Lung (tissue), 12 donors: ENCODE measurements around the gene SOX18. TPM values are rescaled to one million over a fixed set of nuclear protein-coding genes. Genes with fewer than 3 reads are reported as not detected.

Experiments used
- ATAC-seq: fragments of 200-7000 bp; cut with Tn5 transposase; one replicate; pipeline ENCODE4 v1.9.1; 2020; ENCODE audit warnings: moderate number of reproducible peaks; ENCODE audit not compliant: insufficient read depth, low FRiP score
- DNase-seq, 3 donors: peaks; one replicate each; pipeline ENCODE4 v3.0.0-alpha.2; 2013 to 2017
- H3K27ac ChIP-seq, 2 donors: one replicate each; pipeline ENCODE4 v1.5.1; 2013; ENCODE audit warnings: mild to moderate bottlenecking in 2 of 2, moderate library complexity in 2 of 2, control low read depth in 1 of 2, inconsistent platforms in 1 of 2, low read depth in 1 of 2, low read length in 1 of 2
- H3K27me3 ChIP-seq, 3 donors: one replicate each; pipeline ENCODE4 v1.5.1; 2013; ENCODE audit warnings: low read length in 2 of 3; ENCODE audit not compliant: control insufficient read depth in 3 of 3, insufficient read depth in 3 of 3
- H3K36me3 ChIP-seq, 4 donors: one replicate each; pipeline ENCODE4 v1.5.1; 2013; ENCODE audit warnings: low read length in 4 of 4, mild to moderate bottlenecking in 1 of 4, moderate library complexity in 1 of 4; ENCODE audit not compliant: control insufficient read depth in 4 of 4, insufficient read depth in 4 of 4
- H3K4me1 ChIP-seq, 5 donors: one replicate each; pipeline ENCODE4 v1.5.1; 2013; ENCODE audit warnings: low read length in 5 of 5, mild to moderate bottlenecking in 2 of 5, moderate library complexity in 1 of 5; ENCODE audit not compliant: control insufficient read depth in 5 of 5, insufficient read depth in 5 of 5
- H3K4me3 ChIP-seq: one replicate; pipeline ENCODE4 v1.5.1; 2013; ENCODE audit warnings: mild to moderate bottlenecking, control low read depth, moderate library complexity
- H3K9ac ChIP-seq, 2 donors: one replicate each; pipeline ENCODE4 v1.5.1; 2013; ENCODE audit warnings: low read length in 2 of 2, control low read depth in 1 of 2; ENCODE audit not compliant: insufficient read depth in 1 of 2
- H3K9me3 ChIP-seq, 4 donors: one replicate each; pipeline ENCODE4 v1.5.1; 2013; ENCODE audit warnings: low read length in 3 of 4, mild to moderate bottlenecking in 1 of 4, moderate library complexity in 1 of 4; ENCODE audit not compliant: control insufficient read depth in 4 of 4, insufficient read depth in 3 of 4
- WGBS, 2 donors: extraction: QIAGEN DNeasy Blood & Tissue Kit; methylation state at CpG; one replicate each; pipeline ENCODE4 v1.1.7; 2013; 5-methylcytosine and 5-hydroxymethylcytosine counted together
- polyA plus RNA-seq, 2 donors: library from polyadenylated mRNA; stranded (reverse); fragments of 200-250 nt; gene quantifications; one replicate each; pipeline ENCODE4 v1.2.1, GENCODE V29; 2013
- total RNA-seq, 2 donors: library from RNA; depleted of rRNA in 1 of 2; stranded (reverse); fragments of >200 nt in 1 of 2; gene quantifications; one replicate each; pipeline ENCODE4 v1.2.1, GENCODE V29; 2014 to 2021
- TF ChIP-seq, protein P1 (sequence below): IDR thresholded peaks from 2 replicates; pipeline ENCODE4 v1.5.1; 2012; ENCODE audit warnings: mild to moderate bottlenecking; ENCODE audit errors: control extremely low read depth, extremely low read depth
- donor health status: control.
- donor health status: control.
- donor health status: Bipolar disorder and iron deficiency.
- donor health status: healthy.
- donor health status: DM: yes; HTN: yes; CAD: no.

SOX18 gene
- total and polyA plus RNA-seq, 4 donors = 12.1 to 52.2 (median 29.3) TPM

DNA sequence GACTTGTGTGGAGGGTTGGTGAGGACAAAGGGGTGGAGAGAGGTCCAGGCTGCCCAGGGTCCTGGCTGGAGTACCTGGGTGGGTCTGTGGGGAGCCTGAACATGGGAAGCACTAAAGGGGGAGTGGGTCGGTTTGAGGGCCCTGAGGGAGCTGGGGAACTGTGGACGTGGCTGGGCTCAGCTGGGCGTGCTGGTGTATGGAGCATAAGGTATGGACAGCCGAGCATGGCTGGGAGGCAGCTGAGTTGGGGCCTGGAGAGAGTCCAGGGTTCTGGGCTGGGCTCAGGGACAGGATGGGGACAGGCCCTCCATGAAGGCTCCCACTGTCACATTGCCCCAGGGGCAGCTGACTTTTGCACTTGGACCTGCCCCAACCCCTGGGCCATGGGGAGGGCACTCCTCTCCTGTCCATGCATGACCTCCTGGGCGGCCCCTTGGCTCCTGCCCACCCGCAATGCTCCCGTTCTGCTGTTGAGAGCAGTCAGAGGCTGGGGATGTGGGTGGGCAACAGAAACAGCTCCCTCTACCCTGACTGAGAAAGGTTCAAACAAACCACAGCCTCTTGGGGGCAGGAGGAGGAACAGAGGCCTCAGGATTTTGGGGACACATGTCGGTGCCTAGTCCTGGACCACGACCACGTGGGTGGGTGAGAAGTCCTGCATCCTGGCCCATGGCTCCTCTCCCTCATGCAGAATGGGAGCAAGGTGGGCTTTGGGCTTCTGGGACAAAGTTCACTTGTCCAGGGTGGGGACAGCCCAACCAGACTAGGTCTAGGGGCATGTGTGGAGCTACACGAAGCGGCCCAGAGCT, 9.0 kb downstream of the SOX18 start:
- 59 to 64% methylated on average over 12 of the region's 12 CpGs for whole genome bisulfite sequencing, 2 donors
- TF ChIP-seq, protein P1, sequence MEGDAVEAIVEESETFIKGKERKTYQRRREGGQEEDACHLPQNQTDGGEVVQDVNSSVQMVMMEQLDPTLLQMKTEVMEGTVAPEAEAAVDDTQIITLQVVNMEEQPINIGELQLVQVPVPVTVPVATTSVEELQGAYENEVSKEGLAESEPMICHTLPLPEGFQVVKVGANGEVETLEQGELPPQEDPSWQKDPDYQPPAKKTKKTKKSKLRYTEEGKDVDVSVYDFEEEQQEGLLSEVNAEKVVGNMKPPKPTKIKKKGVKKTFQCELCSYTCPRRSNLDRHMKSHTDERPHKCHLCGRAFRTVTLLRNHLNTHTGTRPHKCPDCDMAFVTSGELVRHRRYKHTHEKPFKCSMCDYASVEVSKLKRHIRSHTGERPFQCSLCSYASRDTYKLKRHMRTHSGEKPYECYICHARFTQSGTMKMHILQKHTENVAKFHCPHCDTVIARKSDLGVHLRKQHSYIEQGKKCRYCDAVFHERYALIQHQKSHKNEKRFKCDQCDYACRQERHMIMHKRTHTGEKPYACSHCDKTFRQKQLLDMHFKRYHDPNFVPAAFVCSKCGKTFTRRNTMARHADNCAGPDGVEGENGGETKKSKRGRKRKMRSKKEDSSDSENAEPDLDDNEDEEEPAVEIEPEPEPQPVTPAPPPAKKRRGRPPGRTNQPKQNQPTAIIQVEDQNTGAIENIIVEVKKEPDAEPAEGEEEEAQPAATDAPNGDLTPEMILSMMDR = no peak
- peak overlapping the region; percentile 3 to 48 for H3K27ac ChIP-seq
- no peaks in the 10 kb centered on the region for H3K36me3 ChIP-seq
- DNase-seq (no peak), ATAC-seq (no peak)
- H3K9me3 ChIP-seq = no peaks in the 10 kb centered on the region
- no peak overlapping the region for H3K4me3 ChIP-seq
- no peak overlapping the region for H3K9ac ChIP-seq
- H3K27me3 ChIP-seq = peaks cover 0 to 42% (median 28%) of the 10 kb centered on the region in 3 donors
- H3K4me1 ChIP-seq = peaks cover 0 to 27% (median 13%) of the 10 kb centered on the region in 5 donors

DNA sequence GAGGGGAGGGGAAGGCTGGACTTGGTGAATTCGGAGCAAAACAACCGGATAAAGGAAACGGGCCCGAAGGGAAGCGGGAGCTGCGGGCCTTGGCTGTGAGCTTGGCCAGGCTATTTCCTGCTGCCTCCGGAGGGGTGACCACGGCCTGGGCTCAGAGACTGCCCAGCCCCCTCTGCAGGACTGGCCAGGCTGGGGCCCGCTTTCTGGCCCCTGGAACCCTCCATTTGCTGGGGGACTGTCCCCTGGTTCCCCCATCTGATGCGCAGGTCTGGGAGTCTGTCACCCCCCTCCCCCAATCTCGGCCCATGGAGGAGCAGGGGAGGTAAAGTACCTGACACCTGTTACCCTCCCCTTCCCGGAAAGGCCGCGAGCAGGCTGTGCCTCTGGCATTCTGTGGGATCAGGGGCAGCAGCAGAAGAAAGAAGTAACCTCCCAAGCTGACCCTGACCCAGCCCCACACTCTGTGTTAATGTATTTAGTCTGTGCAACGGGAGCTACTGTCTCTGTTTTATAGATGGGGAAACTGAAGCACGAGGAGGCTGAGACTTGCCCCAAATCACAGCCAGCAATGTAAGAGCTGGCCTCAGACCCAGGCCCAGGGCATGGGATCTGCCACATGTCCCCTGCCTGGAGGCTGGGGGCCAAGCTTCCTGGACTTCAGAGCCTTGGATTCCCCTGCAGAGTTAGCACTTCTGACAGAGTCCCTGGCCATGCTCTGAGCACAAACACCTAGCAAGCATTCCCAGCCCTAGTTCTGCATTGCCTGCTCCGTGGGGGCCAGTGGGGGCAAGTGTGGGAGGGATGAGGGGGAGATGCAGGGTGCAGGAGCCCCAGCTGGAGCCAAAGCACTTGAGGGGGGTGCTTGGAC, 9.9 kb downstream of the SOX18 start:
- WGBS, 2 donors = 16 to 19% methylated on average over 15 to 17 of the region's 17 CpGs
- peak overlapping the region; percentile 3 to 48 for H3K27ac ChIP-seq
- ATAC-seq (no peak), DNase-seq (no peak)
- no peak overlapping the region for H3K4me3 ChIP-seq
- TF ChIP-seq, protein P1 = no peak
- peaks cover 0 to 27% (median 13%) of the 10 kb centered on the region in 5 donors for H3K4me1 ChIP-seq
- H3K9ac ChIP-seq = no peak overlapping the region
- H3K36me3 ChIP-seq = peaks cover 0 to 3% (median 0%) of the 10 kb centered on the region in 4 donors
- H3K27me3 ChIP-seq = peaks cover 0 to 36% (median 28%) of the 10 kb centered on the region in 3 donors
- no peaks in the 10 kb centered on the region for H3K9me3 ChIP-seq

DNA sequence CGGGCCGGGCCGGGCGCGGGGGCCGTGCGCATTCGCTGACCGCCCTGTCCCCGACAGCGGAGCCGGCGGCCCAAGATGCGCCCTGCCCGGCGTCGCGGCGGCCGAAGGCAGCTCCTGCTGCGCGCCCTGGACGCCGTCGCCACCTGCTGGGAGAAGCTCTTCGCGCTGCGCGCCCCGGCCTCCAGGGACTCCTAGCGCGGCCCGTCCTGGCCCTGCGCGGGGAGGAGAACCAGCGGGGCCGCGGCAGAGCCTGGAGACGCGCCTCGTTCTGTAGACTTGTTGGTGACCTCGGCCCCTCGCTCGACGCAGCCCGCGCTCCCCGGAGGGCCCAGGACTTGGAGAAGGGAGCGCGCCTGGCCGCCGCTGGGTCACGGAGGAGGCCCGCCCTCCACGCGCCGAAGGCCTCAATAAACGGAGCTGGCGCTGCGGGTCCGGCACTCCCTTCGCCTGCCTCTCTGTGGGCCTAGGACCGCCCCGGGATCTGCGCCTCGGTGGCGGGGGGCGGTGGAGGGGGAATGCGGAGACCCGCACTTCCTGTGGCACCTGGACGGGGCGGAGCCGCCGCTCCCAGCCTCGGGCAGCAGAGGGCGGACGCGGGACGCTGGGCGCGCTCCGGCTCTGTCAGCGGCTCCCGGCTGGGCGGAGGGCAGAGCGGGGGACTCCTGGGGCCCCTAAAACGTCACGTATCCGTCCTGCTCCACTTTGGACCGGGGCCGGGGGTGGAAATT, 10.7 kb downstream of the SOX18 start:
- Histone ChIP-seq H3K4me1 (peaks cover 0 to 27% (median 13%) of the 10 kb centered on the region in 5 donors), H3K36me3 (peaks cover 0 to 11% (median 2%) of the 10 kb centered on the region in 4 donors), H3K27ac (peak overlapping the region; percentile 64 to 71), H3K27me3 (peaks cover 0 to 28% (median 28%) of the 10 kb centered on the region in 3 donors), H3K4me3 (peak overlapping the region; percentile 33), H3K9ac (no peak overlapping the region), H3K9me3 (no peaks in the 10 kb centered on the region)
- DNase-seq = peak; percentile 73 to 81 (median 80)
- 1% methylated on average over 79 to 91 of the region's 91 CpGs for WGBS, 2 donors
- peak; percentile 86 for ATAC-seq
- TF ChIP-seq, protein P1 = peak; percentile 69
